Stimulated activated CD8-positive, alpha-beta memory T cell treated with anti-CD3 and anti-CD28 coated beads, Interleukin-12 subunit alpha, Interleukin-12 subunit beta, amount 100 ng/mL, for 24 hours (primary cell): ENCODE measurements around the gene XDH.

Experiments
- DNase-seq: peaks from one replicate; pipeline ENCODE4 v3.0.0-alpha.2; 2020; ENCODE audit errors: extremely low read depth

Gene XDH

DNA sequence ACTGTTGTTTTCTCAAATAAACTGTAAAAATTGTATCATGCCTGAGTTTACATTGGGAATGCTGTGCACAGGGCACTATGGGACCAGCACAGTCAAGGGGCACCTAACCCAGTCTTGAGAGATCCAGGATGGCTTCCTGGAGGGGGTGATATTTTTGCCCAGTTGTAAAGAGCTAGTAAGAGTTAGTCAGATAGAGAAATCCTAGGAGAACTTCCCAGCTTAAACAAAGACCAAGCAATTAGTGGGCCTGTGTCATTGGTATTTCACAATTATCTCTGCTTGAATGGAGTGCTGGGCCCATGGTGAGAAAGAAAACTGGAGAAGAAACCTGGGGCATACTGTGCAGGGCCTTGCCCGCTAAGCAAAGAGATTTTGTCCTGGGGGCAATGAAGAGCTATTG, 12.2 kb downstream of the XDH start:
- DNase-seq: no peak

DNA sequence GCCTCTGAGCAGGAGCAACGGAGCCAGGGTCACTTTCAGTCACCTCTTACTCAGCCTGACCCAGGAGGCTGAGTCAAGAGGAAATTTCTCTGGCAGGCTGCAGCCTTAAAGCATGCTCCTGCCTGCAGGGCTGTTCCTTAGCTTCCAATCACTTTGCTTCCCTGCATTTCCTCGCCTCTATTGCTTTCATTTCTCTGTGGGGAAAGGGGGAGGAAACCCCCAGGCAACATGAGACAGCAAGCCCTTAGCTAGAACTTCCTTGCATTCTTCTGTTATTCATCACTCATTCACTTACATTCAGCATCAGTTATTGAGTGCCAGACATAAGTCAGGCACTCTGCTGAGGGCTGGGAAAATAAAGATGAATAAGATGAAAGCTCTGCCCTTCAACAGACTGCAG, 13.0 kb downstream of the XDH start:
- no peak for DNase-seq

DNA sequence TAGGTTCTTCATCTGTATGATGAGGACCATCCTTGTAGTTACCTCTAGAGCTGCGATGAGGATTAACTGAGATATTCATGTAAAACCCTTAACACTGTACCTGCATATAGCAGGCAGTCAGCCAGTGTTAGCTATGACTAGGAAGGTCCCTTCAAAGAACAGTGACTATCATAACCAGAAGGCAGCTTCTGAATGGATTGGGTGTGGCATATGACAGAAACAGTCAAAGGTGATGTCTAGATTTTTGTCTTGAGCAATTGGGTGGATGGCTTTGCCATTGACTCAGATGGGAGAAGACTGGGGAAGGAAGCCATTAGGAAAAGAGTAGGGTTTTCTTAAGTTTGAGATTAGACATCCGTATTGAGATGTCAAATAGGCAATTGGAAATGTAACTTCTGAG, 15.7 kb downstream of the XDH start:
- DNase-seq: no peak

DNA sequence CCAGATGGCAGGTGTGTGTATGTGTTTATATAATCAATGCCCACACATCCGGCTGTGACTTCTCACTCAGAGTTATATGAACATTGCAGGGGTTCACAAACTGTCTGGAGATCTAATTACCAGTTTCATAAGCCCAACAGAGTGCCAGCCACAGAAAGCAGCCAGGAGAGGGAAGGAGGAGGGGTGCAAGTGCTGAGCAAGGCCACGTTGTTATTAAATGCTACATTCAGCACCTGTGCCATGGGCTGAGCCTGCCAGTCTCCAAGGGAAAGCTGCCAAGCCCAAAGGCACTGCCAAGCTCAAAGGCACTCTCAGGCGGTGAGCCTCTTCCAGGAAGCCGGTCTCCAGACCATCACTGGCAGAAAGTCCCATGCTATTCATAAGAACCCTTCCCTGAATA, 17.4 kb downstream of the XDH start:
- no peak for DNase-seq

DNA sequence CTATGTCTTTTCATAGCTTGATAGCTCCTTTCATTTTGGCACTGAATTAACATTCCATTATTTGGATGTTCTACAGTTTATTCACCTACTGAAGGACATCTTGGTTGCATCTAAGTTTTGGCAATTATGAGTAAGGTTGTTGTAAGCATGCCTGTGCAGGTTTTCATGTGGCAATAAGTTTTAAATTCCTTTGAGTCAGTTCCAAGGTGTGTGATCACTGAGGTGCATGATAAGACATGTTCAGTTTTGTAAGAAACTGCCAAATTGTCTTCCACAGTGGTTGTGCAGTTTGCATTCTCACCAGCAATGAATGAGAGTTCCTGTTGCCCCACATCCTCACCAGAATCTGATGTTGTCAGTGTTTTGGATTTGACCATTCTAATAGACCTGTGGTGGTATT, 24.2 kb downstream of the XDH start:
- no peak for DNase-seq

DNA sequence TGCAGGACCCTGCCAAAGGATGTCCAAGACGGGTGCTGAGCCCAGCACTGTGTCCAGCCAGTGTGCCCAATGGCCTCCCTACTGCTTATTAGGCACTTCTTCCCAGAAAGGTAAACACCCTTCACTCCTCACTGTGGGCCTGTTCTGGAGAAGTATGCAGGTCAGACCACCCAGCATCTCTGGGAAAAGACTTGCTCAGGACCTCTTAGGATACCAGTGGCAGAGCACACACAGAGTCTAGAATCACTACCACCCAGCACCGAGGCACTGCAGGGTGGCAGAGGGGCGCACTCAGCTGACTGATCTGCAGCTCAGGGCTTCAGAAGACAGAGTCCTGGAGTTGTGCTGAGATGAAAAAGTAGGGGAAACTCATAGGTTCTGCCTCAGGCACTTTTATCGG, 25.8 kb downstream of the XDH start:
- DNase-seq: no peak

DNA sequence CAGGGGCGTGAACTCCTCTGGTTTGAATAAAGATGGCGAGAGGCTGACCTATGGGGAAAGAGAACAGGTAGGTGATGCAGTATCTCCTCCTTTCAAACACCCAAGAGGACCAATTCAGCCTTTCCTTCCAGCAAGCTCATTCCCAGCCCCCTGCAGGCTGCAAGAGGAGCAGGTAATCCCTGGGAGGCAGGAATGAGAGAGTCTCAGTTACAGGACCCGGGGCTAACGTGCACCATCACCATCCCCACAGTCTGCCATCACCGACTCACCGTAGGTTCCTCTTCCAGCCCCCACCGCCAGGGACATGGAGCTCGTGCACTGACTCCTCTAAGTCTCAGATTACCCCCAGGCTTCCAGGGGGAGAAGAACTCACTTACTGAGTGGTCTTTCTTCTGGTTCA, 26.7 kb downstream of the XDH start:
- DNase-seq: no peak

DNA sequence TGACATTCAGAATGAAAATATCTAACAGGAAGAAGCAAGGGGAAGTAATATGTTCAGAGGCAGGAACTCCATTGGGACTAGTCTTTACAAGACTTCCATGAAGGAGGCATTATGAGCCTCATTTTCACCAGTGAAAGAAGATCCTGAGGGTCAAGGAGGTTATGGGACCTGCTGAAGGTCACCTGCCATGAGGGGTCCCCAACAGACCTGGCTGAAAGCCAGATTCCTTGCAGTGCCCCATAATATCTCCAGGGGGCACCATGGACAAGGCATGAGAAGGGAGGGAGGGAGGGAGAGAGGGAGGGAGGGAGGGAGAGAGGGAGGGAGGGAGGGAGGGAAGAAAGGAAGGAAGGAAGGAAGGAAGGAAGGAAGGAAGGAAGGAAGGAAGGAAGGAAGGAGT, 27.9 kb downstream of the XDH start:
- no peak for DNase-seq

DNA sequence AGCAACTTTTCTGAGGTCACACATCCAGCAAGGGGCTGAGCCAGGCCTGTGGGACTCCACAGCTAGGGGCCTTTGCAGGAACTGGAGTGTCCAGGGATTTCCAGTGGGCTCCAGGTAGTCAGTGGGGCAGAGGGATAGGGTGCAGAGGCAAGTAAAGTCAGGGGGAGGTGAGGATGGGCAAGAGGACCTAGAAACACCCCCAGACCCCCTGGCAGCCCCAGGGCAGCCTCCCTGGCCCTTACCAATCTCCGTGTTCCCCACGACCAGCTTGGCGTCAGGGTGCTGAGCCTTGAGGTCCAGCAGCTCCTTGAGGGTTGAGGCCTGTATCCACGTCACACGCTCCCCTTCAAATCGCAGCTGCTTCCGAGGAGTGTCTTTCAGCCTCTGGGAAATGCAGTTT, 28.4 kb downstream of the XDH start:
- DNase-seq: no peak

DNA sequence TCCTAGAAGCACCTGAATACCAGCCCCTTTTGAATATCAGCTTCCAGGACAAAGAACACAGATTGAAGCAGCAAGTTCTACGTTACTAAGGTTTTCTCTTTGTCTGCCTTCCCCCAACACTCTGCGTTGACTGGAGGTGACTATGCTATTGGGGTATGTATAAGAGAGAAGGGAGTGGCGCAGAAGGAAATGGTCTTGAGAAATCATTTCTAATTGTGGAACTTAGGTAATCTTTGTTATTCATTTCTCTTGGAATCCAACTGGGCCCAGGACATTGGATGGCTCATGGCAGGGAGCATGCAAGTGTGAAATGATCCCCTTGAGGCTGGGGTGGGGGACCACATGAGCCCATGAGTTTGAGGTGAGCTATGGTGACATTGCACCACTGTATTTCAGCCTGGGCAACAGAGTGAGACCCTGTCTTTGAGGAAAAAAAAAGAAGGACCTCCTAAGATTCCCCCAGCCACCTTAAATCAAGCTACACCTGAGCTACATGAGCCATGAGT, 29.7 kb downstream of the XDH start:
- no peak for DNase-seq

DNA sequence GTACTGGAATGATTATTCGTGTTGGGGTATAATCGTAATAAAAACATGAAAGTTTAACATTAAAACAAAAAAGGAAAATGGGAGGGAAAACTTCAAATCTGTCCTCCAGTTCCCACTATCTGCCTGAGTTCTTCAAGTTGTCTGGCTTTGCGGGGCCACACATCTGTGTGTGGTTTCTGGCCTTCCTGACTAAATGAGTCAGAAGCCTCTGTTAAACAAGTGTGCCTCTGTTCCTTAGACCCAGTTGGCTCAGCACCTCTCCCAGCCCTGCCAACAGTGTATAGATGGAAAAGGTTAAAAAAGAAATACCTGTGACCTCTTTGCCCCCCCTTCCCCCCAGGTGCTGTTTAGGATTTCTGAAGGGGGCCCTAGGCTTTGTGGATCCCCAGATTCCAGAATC, 30.2 kb downstream of the XDH start:
- DNase-seq: no peak

DNA sequence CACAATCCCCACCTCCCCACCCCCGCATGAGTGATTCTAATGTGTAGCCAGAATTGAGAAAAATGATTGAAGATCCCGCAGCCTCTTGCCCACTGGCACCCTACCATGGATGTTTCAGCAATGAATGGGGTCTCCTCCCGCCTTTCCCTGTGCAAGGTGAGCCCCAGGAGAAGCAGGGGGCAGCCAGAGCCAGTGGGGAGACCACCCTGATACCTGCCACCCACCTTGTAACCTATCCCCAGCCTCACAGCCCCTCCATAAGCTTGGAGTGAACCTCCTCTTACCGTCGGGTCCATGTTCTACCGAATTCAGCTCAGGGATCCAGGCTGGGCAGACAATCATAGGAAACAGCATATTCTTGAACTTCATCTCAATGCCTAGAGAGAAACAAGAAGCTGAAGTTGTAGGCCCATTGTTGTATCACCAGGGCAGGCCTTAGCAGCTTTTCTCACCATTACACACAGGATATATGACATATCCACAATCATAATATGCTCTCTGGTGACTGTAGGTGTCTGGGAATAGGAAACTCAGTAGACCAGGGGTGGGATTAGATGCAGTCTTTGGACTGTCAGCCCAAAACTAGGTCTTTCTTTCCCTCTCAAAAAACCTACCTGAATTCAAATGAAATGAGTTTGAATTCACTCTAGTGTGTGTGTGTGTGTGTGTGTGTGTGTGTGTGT, 30.9 kb downstream of the XDH start:
- no peak for DNase-seq

DNA sequence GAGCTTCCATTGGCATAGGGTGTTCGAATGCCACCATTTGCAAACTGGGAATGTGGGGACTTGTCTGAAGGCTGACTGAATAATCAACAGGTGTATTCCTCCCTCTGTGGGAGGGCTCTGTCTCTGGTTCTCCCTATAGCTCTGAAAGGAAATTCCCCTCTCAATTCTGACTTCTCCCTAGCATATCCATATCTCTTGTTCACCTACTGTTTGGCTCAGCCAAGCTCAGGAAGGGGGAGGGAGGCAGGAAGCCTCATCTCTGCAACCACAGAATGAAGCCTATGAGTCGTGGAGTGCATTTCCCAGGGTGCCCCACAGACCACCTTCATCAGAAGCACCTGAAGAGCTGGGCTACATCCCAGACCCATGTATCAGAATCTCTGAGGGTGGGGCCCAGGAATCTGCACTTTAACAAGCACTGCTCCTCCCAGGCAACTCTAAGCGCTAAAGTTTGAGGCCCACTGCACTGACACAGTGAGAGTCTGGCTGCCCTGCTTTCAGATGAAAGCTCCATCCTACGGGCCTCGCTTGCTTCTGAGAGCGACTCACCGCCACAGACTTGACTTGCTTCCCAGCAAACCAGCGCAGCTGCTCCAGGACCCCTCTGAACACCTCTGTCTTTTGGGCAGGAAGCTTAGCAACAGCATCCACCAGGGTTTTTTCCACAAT, 32.0 kb downstream of the XDH start:
- no peak for DNase-seq

DNA sequence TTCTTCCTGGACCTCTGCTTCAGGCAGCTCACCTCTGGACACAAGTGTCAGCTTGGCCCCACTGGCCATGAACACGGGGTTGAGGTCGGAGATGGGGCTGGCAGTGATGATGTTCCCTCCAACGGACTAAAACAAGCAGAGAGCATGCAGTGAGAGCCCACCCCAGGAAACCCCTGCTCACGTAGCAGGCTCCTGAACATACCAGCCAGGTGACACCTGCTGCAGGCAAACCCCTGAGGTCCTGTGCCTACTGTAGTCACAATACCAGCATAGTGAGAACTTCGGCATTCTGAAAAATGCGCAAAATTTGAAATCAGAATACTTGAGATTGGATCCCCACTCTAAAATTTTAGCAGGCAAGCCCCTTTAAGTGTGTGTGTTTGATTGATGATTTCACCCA, 32.9 kb downstream of the XDH start:
- DNase-seq: no peak

DNA sequence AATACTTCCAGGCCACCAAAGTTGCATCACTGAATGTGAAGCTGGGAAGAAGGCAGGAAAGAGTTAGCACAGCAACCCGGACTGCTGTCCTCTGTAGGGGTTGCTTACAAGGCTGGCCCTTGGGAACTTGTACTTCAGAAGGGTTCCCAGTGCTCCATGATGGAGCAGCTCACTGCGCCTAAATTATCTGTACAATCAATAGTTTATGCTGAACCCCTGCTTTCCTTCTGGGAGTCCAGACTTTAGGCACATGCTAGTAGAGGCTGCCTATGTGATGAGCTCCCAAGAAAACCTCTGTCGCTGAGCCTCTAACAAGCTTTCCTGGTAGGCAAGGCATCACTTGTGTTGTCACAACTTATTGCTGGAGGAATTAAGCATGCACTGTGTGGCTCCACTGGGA, 34.3 kb downstream of the XDH start:
- no peak for DNase-seq

DNA sequence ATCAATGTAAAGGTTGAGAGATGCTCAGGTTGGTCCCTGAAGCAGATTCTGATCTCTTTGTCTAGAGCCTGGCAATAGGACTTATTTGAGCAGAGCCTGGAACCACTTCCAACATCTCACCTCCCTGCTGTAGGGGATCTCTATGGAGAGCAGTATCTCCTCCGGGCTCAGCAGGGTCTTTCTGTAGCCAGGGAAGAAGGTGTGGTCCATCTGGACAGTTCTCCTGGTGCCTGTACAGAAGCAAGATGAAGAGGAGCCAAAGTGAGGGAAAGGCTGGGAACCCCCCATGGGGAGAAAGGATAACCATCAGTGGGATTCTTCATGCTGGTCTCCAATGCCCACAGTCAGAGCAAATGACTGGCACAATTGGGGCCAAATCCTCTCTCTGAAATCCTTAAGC, 34.8 kb downstream of the XDH start:
- DNase-seq: no peak

DNA sequence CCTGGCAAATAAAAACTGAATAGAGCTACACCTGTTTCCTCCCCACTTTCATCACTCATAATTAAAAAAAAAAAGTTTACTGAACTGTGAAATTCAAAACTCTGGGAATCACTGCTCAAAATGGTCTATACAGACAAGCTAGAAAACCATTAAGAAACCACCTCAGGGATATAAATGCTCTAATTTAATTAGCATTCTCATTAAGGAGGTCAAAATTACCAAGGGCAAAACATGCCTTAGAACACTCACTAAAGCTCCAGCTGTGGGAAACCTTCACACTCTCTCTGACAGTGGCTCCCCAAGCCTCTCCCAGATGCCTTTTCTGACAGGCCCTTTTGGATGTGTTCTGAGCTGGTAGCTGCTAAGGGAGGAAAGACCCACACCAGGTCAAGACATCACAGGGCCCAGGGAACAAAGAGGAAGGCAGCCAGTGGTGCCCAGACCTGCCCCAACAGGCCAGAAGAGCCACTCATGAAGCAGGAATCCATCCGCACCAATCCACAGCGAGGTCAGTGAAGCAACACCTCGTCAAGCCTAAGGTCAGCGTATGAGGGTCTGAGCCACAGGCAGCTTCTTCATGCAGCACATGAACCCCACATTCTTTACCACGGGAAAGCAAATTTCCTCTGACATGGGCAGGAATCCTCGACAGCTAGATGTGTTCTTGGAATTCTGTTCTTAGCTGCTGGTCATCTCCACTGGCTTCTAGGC, 35.6 kb downstream of the XDH start:
- no peak for DNase-seq

DNA sequence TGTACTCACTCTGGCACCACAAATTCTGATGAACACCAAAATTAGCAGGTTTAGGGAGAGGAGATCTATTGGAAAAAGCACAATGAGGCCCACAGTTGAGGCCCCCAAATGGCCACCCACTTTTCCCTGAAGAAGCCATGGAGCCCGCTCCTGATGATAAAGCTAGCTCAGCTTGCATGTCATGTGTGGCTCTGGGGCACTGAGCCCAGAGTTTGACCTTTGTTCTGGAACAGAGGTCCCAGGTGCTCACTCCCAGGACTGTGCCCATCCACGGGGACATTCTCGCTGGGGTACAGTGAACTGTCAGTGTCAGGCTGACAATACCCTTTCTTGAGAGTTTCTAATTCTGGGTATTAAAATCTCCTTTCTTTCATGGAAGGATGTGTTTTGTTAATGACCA, 36.2 kb downstream of the XDH start:
- no peak for DNase-seq

DNA sequence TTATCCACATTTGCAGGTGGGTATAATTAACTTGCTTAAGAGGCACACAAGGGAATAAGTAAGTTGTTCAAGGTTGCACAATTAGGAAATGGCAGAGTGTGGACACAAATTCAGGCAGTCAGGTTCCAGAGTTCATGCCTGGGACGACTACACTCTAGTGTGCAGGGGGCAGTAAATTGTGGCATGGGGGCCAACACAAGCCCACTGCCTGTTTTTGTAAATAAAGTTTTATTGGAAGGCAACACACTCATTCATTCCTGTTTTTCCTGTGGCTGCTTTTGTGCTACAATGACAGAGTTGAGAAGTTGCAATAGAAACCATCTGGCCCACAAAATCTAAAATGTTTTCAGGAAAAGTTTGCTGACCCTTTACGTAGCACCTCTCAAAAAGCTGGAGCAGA, 41.4 kb downstream of the XDH start:
- no peak for DNase-seq

DNA sequence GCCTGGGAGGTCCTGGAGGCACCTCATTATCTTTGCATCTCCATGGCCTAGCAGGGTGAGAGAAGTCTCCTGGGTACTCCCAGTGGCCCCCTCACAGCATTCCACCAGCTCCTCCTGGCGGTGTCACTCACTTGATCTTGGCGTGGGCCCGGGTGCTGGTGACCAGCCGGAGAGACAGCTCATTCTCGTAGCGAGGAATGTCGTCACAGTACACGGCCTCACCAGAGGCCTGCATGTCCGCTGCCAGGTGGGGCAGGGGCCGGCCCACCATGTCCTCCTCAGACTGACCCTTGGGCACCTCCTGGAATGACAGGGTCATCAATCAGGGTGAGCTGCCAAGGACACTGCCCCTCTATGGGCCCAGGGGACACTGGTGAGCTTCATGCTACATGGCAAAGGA, 42.4 kb downstream of the XDH start:
- DNase-seq: no peak

DNA sequence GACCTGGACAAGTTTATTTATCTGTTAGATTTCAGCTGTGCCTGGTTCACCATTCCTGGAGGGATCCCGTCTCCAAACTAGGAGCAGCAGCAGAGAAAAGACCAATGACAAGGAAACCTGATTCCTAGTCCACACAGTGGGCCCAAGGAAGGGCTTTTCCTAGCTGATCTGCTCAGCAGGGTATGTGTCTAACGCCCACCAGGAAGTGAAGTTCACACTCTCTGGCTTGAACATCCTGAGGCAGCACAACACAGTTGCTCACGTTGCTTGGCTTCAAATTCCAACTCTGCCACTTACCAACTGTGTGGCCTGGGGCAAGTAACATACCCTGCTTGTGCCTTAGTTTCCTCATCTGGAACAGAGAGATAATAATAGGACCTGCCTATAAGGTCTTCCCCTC, 42.9 kb downstream of the XDH start:
- DNase-seq: no peak

DNA sequence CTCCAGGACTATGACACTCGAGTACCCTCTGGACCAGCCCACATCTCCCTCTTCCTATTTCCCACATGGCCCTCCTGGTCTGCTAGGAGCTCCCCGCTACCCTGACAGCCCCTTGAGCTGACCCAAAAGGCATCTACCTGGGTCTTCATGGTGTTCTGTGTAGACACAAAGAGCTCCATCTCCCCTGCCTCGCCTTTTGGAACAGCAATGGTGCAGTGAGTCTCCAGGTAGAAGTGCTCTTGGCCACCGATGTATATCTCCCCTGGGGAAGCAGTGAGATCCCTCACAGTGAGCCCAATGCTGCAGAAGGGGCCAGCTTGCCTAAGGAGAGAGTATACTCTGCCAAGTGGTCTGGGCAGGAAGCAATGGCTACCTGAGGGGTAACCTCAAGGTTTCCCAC, 47.8 kb downstream of the XDH start:
- DNase-seq: no peak

DNA sequence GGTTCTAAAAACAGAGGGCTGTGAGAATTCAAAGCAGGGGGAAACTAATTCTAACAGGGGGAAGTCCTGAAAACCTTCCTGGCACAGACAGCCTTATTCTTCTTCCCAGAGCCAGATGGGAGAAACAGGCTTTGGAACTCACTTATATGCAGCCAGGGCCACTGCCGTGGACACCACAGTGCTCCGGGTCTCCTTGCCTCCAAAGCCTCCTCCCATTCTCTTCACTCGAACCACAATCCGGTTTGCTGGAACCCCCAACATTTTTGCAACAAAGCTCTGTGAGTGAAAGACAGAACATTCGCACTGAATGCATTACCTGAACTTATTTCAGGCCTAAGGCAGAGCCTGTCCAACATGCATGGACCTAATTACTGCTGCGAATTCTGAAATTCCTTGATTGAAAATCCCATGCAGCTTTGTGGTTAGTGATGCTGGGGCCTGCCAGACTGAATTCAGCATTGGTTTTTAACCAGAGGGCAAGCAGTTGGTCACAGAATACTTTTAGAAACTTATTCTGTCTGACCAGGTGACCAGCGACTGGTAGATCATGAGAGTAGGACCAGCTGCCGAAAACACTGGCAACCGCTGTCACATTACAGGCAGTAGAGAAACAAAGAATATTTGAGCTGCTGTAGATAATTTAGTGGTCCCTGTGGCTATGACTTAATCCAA, 48.6 kb downstream of the XDH start:
- DNase-seq: no peak
